HepG2 (cell line): Measurements from ENCODE around the gene TNFRSF25.
"Not testable (repeated sequence)": the region's sequence is repeated elsewhere in the genome, so short reads cannot be mapped to it uniquely, and the experiment has no call there.

Experiments
- CBFB ChIP-seq: sonication (generic); formaldehyde crosslinking; IDR thresholded peaks from 2 replicates; pipeline ENCODE4 v1.4.0; 2020; ENCODE audit warnings: missing genetic modification reagents
- GATAD2A ChIP-seq: IDR thresholded peaks from 2 replicates; pipeline ENCODE4 v1.6.1; 2016
- IRF9 ChIP-seq: sonication (generic); formaldehyde crosslinking; IDR thresholded peaks from 2 replicates; pipeline ENCODE4 v1.8.0; 2022; ENCODE audit warnings: missing genetic modification reagents, mild to moderate bottlenecking, borderline replicate concordance
- NR1H2 ChIP-seq: sonication (generic); formaldehyde crosslinking; IDR thresholded peaks from 2 replicates; pipeline ENCODE4 v1.8.1; 2022; ENCODE audit warnings: low read depth, missing genetic modification reagents, borderline replicate concordance
- SUZ12 ChIP-seq: fragments of 150-350 bp; IDR thresholded peaks from 2 replicates; pipeline ENCODE4 v1.6.1; 2014; ENCODE audit warnings: low read depth, low read length
- TCF7L2 ChIP-seq: IDR thresholded peaks from 2 replicates; pipeline ENCODE4 v1.6.1; 2011; ENCODE audit warnings: mild to moderate bottlenecking, low read depth, low read length, moderate library complexity
- ZNF24 ChIP-seq: fragments of 450-650 bp; IDR thresholded peaks from 2 replicates; pipeline ENCODE4 v1.6.1; 2017; ENCODE audit warnings: antibody characterized with exemption, mild to moderate bottlenecking
- ZNF333 ChIP-seq: sonication (generic); formaldehyde crosslinking; IDR thresholded peaks from 2 replicates; pipeline ENCODE4 v1.4.0; 2020; ENCODE audit warnings: mild to moderate bottlenecking, missing genetic modification reagents, borderline replicate concordance
- ZNF772 ChIP-seq: sonication (generic); formaldehyde crosslinking; IDR thresholded peaks from 2 replicates; pipeline ENCODE4 v1.5.0; 2020; ENCODE audit warnings: mild to moderate bottlenecking, missing genetic modification reagents
- TF ChIP-seq, protein P1 (sequence below): sonication (generic); formaldehyde crosslinking; IDR thresholded peaks from 2 replicates; pipeline ENCODE4 v1.5.0; 2020; ENCODE audit warnings: mild to moderate bottlenecking, missing genetic modification reagents, moderate library complexity

DNA sequence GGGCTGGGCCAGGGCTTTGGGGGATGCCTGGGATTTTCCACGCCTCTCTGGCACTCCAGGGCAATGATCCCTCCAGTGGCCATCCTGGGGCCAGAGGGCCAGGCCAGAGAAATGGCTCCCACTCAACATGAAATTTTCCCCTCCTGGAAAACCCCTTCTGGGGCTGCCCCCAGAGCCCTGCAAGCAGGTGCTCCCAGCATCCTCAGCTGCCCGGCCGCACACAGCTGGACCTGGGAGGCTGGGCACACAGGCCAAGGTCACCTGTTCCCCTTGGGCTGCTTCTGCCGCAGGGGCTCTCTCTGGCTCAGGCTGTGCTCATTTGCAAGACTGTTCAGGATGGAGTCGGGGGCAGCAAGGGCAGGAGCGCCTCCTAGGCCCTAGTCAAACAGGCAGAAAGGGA lies 37.5 kb downstream of the TNFRSF25 start:
- TF ChIP-seq SUZ12; GATAD2A (CRISPR knock-in tag); ZNF24; NR1H2 (CRISPR knock-in tag); TCF7L2; ZNF333 (CRISPR knock-in tag); CBFB (CRISPR knock-in tag); IRF9 (CRISPR knock-in tag); ZNF772: not testable (repeated sequence)
- TF ChIP-seq, protein P1, sequence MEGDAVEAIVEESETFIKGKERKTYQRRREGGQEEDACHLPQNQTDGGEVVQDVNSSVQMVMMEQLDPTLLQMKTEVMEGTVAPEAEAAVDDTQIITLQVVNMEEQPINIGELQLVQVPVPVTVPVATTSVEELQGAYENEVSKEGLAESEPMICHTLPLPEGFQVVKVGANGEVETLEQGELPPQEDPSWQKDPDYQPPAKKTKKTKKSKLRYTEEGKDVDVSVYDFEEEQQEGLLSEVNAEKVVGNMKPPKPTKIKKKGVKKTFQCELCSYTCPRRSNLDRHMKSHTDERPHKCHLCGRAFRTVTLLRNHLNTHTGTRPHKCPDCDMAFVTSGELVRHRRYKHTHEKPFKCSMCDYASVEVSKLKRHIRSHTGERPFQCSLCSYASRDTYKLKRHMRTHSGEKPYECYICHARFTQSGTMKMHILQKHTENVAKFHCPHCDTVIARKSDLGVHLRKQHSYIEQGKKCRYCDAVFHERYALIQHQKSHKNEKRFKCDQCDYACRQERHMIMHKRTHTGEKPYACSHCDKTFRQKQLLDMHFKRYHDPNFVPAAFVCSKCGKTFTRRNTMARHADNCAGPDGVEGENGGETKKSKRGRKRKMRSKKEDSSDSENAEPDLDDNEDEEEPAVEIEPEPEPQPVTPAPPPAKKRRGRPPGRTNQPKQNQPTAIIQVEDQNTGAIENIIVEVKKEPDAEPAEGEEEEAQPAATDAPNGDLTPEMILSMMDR: not testable (repeated sequence)
